Activated naive CD4-positive, alpha-beta T cell treated with anti-CD3 and anti-CD28 coated beads, Interleukin-2, amount 50 U/mL, for 16 hours (primary cell): ENCODE data around the gene HERC3.

ENCODE experiments used
- DNase-seq: peaks from one replicate; pipeline ENCODE4 v3.0.0-alpha.2; 2020

HERC3 gene

DNA sequence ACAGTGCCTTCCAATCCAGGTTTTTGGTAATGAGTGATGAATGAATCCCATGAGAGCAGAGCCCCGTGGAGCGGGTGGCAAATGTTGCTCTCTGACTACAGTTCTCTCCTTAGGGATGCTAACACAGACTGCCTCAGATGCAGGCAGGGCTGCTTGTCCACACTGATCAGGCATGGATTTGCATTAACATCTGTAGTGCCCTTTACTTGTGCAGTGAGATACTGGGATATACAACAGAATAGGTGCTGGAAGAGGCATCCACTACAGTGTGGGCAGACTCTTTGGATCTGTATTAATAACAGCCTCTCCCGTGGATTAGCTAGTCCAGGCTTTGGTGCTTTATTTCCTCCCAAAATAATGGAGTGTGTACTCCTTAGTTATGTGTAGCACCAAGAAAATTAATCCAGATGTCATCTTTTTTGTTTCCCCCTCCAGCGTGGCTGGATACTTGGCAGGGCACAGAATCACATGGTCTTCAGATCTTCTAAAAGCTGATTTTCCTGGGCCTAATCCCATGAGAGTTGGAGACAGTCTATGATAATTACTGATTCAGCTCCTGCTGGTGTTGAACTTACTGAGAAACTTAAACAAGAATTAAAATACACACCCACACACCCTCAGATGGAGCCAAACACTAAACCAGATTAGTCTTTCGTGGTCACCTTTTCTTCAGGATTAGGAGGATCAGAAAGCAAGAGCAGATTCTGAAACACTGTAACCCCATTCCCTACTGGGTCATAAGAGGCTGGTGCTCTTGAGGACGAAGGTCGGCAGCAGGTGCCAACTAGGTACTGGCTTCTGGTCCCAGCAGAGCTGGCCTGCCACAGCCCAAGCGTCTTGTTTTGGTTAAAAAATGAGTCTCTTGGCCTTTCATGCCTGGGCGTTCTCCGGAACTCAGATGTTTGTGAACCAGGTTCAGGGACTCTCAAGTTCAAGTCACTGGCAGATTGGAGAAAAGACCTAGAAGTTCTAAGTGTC lies 128.5 kb downstream of the HERC3 start:
- DNase-seq: no peak

GRCh38 chr4:88722276-88722780 lies 130.0 kb downstream of the HERC3 start:
- DNase-seq: no peak

GRCh38 chr4:88722828-88723227 lies 130.5 kb downstream of the HERC3 start:
- DNase-seq: no peak

DNA sequence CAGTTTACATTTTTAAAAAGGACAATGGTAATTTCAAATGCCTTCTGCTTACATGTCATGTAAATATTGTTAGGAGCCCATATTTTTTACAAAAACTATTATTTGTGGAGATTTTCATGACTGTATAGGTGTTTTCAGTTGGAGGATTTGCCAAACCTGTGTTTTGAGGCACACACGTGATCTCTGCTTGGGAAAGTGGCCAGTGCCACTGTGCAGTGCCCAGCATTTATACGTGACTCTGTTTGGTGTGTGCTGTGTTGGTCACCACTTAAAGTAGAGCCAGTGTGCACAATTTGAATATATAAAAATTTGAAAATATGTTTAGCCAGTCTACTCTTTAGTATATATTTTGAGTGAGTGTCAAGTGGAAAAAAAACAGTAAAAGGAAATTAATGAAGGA lies 132.1 kb downstream of the HERC3 start:
- no peak for DNase-seq

DNA sequence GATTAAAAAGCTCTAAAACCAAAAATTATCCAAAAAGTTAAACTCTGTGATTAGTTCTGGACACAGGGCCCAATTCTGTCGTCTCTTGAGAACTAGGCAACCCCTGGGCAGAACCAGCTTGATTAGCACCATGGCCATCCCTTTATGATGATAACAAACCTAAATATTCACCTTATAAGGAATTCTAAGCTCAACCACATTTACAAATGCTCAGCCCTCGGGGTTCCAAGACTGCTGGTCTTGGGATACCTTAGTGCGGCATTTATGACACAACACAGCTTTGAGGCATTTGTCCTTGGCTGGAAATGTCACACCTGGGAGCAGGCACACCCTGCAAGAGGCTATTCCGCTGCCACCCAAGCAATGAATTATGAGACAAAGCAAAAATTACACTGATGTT lies 132.9 kb downstream of the HERC3 start:
- DNase-seq: no peak

DNA sequence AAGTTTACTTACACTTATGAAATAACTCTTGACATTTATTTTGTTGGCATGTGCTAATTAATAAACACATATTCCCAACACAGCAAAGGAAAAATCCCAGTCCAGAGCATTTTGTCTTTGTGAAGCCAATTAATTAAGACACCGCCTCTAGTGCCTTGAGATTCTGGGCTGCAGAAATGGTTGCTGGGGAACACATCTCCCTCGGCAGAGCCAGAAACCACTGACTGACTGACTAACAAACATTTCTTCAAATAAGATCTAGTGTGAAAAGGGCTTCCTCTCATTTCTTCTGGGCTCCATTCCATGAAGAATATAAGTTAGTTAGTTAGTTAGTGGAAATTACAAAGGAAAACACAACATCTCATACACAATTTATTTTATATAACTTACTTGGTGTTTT lies 133.7 kb downstream of the HERC3 start:
- DNase-seq: no peak

DNA sequence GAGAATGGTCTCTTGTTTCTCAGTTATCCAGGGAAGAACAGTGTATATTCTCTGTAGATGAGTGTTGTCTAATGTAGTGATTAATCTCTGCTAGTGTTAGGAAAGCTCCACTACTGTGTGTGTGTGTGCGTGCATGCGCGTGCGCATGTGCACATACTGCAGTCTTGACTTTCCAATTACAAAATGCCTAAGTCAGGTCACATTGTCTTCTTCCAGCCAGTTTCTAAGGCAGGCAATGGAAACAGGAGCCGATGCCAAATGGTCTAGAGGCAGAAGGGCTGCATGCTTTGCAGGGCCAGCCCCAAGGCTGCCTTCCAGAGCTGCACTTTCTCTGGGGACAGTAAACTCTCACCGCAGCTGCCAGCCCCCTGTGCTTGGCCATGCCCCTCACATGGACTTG lies 135.9 kb downstream of the HERC3 start:
- no peak for DNase-seq

DNA sequence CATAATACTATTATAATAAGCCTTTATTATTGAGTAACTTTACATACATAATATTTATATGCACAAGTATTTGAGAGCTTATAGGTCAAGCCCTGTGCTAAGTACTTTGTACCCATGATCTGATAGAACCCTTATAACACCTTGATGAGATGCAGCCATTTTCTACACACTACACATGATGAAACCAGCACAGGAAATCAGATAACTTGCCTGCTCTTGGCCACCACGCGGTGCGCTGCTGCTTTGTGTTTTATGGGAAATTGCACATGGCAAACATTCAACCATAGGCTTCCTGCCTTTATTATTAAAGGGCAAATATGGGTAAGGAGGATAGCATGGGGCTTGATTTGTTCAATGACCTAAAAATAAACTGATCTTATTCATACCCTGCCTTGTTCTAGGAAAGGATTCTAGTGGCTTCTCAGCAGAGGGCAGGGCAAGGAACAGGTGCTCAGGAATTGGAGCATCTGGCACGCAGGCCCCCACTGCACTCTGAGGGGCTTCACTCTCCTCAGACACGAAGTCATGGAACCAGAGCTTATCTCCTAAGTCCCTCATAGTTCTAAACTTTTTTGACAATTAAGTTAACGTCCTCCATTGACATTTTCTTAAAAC lies 137.0 kb downstream of the HERC3 start:
- DNase-seq: no peak

- DNase-seq: no peak
Measured at GRCh38 chr4:88730811-88731210, 138.5 kb downstream of the HERC3 start.

DNA sequence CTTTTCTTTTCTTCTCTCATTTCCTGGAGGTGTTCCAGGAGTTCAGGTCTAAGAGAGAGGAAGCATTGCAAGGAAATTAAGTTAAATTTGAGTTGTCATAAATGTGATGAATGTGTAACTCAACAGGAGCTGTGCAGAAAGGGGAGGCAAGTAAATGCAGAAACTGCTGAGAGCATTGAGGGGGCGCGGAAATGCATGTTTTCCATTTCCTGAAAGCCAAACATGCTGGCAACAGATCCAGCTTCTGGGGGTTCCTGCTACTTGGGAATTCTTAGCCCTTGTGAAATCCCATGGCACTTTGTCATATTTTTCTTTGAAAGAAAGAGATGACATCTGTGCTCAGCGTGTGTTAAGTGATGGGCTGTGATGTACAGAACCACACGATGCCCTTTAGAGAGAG lies 139.1 kb downstream of the HERC3 start:
- DNase-seq: no peak

DNA sequence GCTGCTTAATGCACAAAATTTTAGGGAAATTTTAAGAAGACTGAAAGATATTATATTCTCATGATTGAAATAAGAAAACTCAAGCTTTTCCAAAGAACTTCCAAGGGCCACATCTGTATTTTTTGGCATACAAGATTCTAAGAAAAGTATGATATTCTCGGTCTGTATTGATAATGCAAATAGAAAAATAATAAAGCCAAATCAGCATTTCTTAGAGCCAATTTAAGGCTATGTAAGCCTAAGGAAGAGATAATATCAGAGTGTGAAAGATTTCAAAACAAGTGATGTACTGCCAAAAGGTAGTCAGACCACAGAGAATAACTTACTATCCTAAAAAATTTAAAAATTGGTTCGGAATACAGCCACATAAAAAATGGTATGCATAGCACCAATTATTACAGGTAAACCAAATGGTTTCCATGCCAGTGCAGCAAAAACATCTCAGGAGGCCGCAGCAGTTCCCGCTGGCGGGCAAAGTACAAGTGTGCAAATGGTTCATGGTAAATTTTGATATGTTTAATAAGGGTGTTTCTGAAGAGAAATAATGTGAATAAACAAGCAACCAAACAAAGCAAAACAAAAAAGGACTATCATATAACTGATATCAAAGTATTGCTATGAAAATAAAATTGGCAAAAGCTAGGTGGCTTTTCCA lies 140.6 kb downstream of the HERC3 start:
- no peak for DNase-seq

DNA sequence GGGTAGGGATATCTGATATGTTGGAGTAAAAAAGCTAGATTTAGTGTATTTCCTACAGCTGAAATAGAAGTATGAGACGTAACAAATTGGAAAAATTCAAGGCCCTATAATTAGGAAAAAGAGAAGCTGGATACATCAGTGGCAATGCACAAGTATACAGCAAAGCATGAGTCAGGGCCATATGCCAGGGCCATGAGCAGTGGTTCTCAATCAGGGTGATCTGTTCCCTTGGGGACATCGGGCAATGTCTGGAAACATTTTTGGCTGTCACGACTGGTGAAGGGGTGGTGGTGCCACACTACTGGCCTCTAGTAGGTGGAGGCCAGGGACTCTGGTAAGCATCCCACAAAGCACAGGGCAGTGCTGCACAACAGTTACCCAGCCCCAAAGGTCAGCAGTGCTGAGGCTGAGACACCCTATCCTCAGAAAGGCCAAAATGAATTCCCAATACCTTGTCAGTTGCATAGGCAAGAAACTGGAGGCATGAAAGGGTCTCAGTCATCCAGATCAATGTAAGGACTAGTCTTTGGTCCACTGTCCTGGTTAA lies 142.2 kb downstream of the HERC3 start:
- DNase-seq: no peak

DNA sequence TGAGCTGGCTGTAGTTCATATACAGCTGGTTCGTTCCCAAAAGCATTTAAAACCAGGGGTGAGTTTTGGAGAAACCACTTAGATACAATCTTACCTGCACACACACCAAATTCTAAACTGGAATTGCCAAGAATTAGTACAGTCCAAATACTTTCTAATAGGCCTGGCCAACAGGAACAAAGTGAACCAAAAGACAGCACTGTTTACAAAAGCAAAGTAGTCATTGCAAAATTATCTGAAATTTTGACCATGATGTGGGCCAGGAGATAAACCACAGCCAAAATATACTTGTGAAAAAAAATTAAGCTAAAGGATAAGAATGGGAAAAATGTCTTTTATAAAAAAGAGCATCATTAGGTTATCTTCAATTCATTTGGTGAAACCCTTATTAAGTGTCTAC lies 143.3 kb downstream of the HERC3 start:
- DNase-seq: no peak

GRCh38 chr4:88736264-88736663 lies 144.0 kb downstream of the HERC3 start:
- DNase-seq: no peak

GRCh38 chr4:88737307-88737941 lies 145.1 kb downstream of the HERC3 start:
- no peak for DNase-seq

DNA sequence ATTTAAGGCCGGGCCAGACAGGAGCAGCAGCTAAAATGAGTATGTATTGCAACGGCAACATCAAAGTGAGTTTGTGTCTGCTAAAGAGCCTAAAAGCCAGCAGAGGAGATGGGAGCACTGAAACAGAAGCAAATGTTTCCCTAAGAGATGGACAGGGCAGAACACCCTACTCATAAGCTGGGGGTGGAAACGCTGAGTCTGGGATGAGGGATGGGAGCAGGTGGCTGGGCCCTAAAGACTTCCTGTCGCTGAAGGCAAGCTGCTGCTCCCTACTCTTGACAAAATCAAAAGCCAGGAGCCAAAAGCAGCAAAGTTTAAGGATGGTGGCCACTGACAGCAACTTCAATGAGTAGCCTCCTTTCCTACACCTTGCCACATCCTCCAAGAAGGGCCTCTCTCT lies 145.9 kb downstream of the HERC3 start:
- no peak for DNase-seq

DNA sequence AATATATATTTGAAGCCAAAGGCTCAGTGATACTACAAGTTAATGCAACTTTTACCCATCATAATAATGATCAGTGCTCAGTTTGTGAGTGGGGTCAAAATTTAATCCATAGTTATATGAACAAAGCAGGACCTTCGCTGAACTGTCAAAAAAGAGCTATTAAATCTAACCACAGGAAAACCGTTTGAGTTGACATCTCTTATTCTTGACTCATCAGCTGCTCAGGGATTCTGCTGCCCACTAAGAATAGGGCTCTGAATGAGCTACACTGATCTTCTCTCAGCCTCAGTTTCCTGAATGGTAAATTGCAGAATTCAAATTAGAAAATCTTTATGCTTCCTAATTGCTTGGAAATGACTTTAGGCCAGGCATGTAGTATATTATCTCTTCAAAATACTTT lies 150.3 kb downstream of the HERC3 start:
- no peak for DNase-seq

GRCh38 chr4:88743696-88744095 lies 151.4 kb downstream of the HERC3 start:
- no peak for DNase-seq

DNA sequence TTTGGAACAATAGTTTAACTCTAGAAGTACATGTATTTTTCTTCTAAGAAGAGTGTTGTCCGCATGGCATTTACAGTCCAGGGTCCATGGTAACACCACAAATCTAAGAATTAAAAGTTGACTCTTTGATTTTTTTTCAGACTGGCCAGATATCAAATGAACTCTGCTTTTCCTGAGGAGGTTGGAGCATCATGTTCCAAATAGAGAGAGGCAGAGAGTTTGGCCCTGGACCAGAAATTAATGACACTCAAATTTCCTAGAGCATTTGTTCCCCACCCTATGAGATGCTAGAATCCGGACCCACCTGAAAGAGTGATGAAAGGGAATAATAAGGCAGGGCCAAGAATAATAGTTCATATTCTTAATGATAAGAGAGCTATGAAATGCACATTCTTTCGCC lies 152.3 kb downstream of the HERC3 start:
- no peak for DNase-seq

DNA sequence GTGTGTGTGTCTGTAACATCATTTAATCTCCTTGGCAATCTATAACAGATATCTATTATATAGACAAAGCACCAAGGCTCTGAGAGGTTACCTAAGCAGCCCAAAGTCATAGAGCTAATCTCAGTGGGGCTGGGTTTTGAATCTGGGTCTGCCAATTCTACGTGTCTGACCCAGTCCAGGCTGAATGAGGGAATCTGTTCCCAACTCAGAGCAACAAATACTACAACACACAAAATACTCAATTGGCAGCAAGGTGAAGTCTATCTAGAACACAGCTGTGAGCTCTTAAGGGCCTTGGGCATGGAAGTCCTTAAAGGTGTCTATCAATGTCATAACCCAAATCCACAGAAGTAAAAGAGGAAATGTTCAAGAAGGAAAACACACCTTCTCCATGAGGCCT lies 152.9 kb downstream of the HERC3 start:
- no peak for DNase-seq

DNA sequence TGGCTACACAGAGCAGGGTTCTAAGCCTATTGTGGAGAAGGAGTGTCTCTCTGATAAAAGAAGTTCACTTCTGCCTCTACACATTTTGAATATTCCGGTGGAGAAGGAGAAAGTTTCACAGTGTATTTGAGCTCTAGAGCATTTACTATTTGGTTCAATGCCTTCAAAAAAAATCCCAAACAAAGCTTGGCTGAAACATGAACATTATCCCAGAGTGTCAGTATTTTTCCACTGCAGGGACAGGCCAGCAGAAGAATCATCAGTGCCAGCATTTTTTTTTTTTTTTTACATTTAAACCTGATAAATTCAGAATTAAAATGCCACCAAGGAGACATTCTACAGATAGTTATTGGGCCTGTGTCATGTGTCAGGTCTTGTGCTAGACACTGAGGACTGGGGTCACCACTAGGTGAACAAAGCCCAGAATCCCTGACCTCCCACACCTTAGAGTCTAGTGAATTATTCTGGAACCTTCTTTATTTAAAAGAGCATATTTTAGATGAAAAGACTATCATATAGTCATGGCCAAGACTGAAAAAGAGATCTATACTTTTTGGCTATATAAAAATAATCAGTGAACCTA lies 153.4 kb downstream of the HERC3 start:
- DNase-seq: no peak

DNA sequence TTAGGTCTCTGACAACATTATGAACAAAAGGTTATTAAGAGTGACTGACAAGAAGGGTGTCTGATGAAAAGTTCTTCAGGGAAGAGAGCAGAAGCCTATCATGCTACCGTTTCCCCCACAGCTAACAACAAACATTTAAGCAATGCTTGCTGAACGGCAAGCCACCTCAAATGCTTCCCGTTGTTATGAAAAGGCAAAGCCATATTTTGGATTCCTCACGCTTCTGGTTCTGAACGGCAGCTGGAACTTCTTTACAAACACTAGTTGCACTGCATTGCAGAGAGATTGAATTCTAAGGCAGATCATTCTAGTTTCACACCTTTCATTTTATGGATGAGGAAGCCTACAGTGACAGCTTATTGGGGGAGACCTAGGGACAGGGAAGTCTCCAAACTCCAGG lies 153.9 kb downstream of the HERC3 start:
- no peak for DNase-seq

GRCh38 chr4:88747351-88747750 lies 155.1 kb downstream of the HERC3 start:
- no peak for DNase-seq
